Renal cortical epithelial cell (primary cell): ENCODE measurements around the gene TUBB1. TPM values are rescaled to one million over a fixed set of nuclear protein-coding genes. Genes with fewer than 3 reads are reported as not detected.

ENCODE experiments used
- DNase-seq: peaks from one replicate; pipeline ENCODE4 v3.0.0-alpha.2; 2011; ENCODE audit warnings: low read depth
- total RNA-seq: library from RNA; depleted of rRNA; stranded (reverse); fragments of >200 nt; gene quantifications from 2 replicates; pipeline ENCODE4 v1.2.3, GENCODE V29; 2014

The TUBB1 gene
- total RNA-seq, 1 donor from 2014 or later, result not detected

GRCh38 chr20:59042796-59043631, 23.8 kb downstream of the TUBB1 start:
- DNase-seq, result peak; percentile 64

- no peak for DNase-seq
Observed at GRCh38 chr20:59043698-59044097, 24.5 kb downstream of the TUBB1 start.

GRCh38 chr20:59044295-59044694, 25.1 kb downstream of the TUBB1 start:
- no peak for DNase-seq

GRCh38 chr20:59044796-59045195, 25.6 kb downstream of the TUBB1 start:
- no peak for DNase-seq

GRCh38 chr20:59046862-59047261, 27.6 kb downstream of the TUBB1 start:
- DNase-seq, result no peak

GRCh38 chr20:59047938-59048680, 28.9 kb downstream of the TUBB1 start:
- DNase-seq, result no peak

- DNase-seq, result no peak
Observed at GRCh38 chr20:59048681-59049030, 29.4 kb downstream of the TUBB1 start.

GRCh38 chr20:59050437-59050836, 31.2 kb downstream of the TUBB1 start:
- DNase-seq, result no peak

- DNase-seq, result no peak
Observed at GRCh38 chr20:59051666-59052185, 32.5 kb downstream of the TUBB1 start.

- no peak for DNase-seq
Observed at GRCh38 chr20:59055302-59055701, 36.1 kb downstream of the TUBB1 start.

- no peak for DNase-seq
Observed at GRCh38 chr20:59062081-59062480, 42.9 kb downstream of the TUBB1 start.

- peak; percentile 21 for DNase-seq
Observed at GRCh38 chr20:59063358-59064213, 44.4 kb downstream of the TUBB1 start.

- DNase-seq, result no peak
Observed at GRCh38 chr20:59064214-59064722, 45.0 kb downstream of the TUBB1 start.

GRCh38 chr20:59068534-59068933, 49.3 kb downstream of the TUBB1 start:
- no peak for DNase-seq

- DNase-seq, result no peak
Observed at GRCh38 chr20:59069026-59069425, 49.8 kb downstream of the TUBB1 start.

- DNase-seq, result no peak
Observed at GRCh38 chr20:59071216-59071615, 52.0 kb downstream of the TUBB1 start.

GRCh38 chr20:59073582-59073981, 54.4 kb downstream of the TUBB1 start:
- DNase-seq, result no peak

- DNase-seq, result no peak
Observed at GRCh38 chr20:59074456-59074855, 55.2 kb downstream of the TUBB1 start.

GRCh38 chr20:59075934-59076508, 56.8 kb downstream of the TUBB1 start:
- no peak for DNase-seq
